ENCODE measurements around the gene SERPINB1.

- no peak for TF ChIP-seq POLR2A (IDR thresholded peaks at IDR 0.05)
- no peak for TF ChIP-seq CTCF (IDR thresholded peaks at IDR 0.05)
These were observed 20.1 kb upstream of the SERPINB1 start for GRCh38 chr6:2861822-2862164.

All from esophagus squamous epithelium (tissue), 4 donors.